HG03060 (cell line): Measurements from ENCODE around the gene B2M.
"Not testable (repeated sequence)": the region's sequence is repeated elsewhere in the genome, so short reads cannot be mapped to it uniquely, and the experiment has no call there.

Source experiments
- ATAC-seq: cut with Tn5 transposase; IDR thresholded peaks from one replicate; pipeline ENCODE4 v1.9.1; 2021; ENCODE audit warnings: low read depth, moderate number of reproducible peaks; ENCODE audit not compliant: unreplicated experiment

B2M gene

GRCh38 chr15:44711096-44711742, at the start of gene B2M, which contains the start of gene PATL2:
Gene B2M, plus strand, starts transcription at chr15:44711517. Its CDS starts 30 bp downstream, at chr15:44711547.
Gene PATL2, minus strand, starts transcription at chr15:44711323. Its CDS starts 34,833 bp downstream, at chr15:44676490.
- ATAC-seq = peak; percentile 83

- ATAC-seq = no peak
Observed at GRCh38 chr15:44661576-44661975, 49.7 kb upstream of the B2M start.

GRCh38 chr15:44662478-44663409, 48.6 kb upstream of the B2M start:
- ATAC-seq = peak; percentile 21

GRCh38 chr15:44663410-44664308, 47.7 kb upstream of the B2M start, which contains the start of gene SPG11:
Gene SPG11, minus strand, starts transcription at chr15:44663662. Its CDS starts 15 bp downstream, at chr15:44663647.
- peak; percentile 66 for ATAC-seq

- no peak for ATAC-seq
Observed at GRCh38 chr15:44666210-44667038, 44.9 kb upstream of the B2M start.

- ATAC-seq = no peak
Observed at GRCh38 chr15:44667039-44667360, 44.3 kb upstream of the B2M start.

GRCh38 chr15:44668921-44669320, 42.4 kb upstream of the B2M start:
- ATAC-seq = no peak

GRCh38 chr15:44670087-44670950, 41.0 kb upstream of the B2M start:
- ATAC-seq = no peak

- no peak for ATAC-seq
Observed at GRCh38 chr15:44673639-44674038, 37.7 kb upstream of the B2M start.

GRCh38 chr15:44675911-44676310, 35.4 kb upstream of the B2M start:
- no peak for ATAC-seq

GRCh38 chr15:44676676-44677075, 34.6 kb upstream of the B2M start:
- ATAC-seq = no peak

GRCh38 chr15:44682211-44682610, 29.1 kb upstream of the B2M start:
- no peak for ATAC-seq

- ATAC-seq = not testable (repeated sequence)
Observed at GRCh38 chr15:44682809-44683682, 28.3 kb upstream of the B2M start.

GRCh38 chr15:44689318-44689717, 22.0 kb upstream of the B2M start:
- not testable (repeated sequence) for ATAC-seq

GRCh38 chr15:44690245-44690644, 21.1 kb upstream of the B2M start:
- ATAC-seq = not testable (repeated sequence)

- no peak for ATAC-seq
Observed at GRCh38 chr15:44692659-44693058, 18.7 kb upstream of the B2M start.

- ATAC-seq = no peak
Observed at GRCh38 chr15:44694416-44694815, 16.9 kb upstream of the B2M start.

GRCh38 chr15:44695294-44695693, 16.0 kb upstream of the B2M start:
- no peak for ATAC-seq
